T-helper 2 cell treated with Interferon-gamma antibody and Interleukin-4, amounts not matched to agents 5 μg/mL and 100 μg/mL, for 36 hours (primary cell): ENCODE measurements around the gene STING1.
"Not testable (repeated sequence)": the region's sequence is repeated elsewhere in the genome, so short reads cannot be mapped to it uniquely, and the experiment has no call there.

Experiments
- DNase-seq: peaks from one replicate; pipeline ENCODE4 v3.0.0; 2021; ENCODE audit warnings: low spot score
- H3K27ac Mint-ChIP-seq: one replicate; pipeline ENCODE4 v1.8.0; 2021; ENCODE audit warnings: mild to moderate bottlenecking, mixed read lengths
- H3K27me3 Mint-ChIP-seq: one replicate; pipeline ENCODE4 v1.8.0; 2021; ENCODE audit warnings: low read depth, mixed read lengths
- H3K36me3 Mint-ChIP-seq: one replicate; pipeline ENCODE4 v1.8.0; 2021; ENCODE audit warnings: low read depth, mixed read lengths
- H3K4me1 Mint-ChIP-seq: one replicate; pipeline ENCODE4 v1.8.0; 2021; ENCODE audit warnings: low read depth, mixed read lengths
- H3K4me3 Mint-ChIP-seq: one replicate; pipeline ENCODE4 v1.8.0; 2022; ENCODE audit warnings: mild to moderate bottlenecking, moderate library complexity, mixed read lengths
- H3K9me3 Mint-ChIP-seq: one replicate; pipeline ENCODE4 v1.8.0; 2021; ENCODE audit warnings: mixed read lengths

Gene STING1

DNA sequence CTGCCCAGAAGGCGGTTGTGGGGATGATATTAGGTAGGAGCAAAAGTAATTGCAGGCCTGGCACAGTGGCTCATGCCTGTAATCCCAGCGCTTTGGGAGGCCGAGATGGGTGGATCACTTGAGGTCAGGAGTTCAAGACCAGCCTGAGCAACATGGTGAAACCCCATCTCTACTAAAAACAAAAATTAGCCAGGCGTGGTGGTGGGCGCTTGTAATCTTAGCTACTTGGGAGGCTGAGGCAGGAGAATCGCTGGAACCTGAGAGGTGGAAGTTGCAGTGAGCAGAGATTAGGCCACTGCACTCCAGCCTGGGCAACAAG, 291 bp upstream of the STING1 start:
- not testable (repeated sequence) for DNase-seq, H3K27me3 Mint-ChIP-seq, H3K9me3 Mint-ChIP-seq
- H3K4me3 Mint-ChIP-seq, result peak overlapping the region; percentile 93
- H3K36me3 Mint-ChIP-seq, result peaks cover 28% of the 10 kb centered on the region
- peak overlapping the region; percentile 97 for H3K27ac Mint-ChIP-seq
- peaks cover 31% of the 10 kb centered on the region for H3K4me1 Mint-ChIP-seq

DNA sequence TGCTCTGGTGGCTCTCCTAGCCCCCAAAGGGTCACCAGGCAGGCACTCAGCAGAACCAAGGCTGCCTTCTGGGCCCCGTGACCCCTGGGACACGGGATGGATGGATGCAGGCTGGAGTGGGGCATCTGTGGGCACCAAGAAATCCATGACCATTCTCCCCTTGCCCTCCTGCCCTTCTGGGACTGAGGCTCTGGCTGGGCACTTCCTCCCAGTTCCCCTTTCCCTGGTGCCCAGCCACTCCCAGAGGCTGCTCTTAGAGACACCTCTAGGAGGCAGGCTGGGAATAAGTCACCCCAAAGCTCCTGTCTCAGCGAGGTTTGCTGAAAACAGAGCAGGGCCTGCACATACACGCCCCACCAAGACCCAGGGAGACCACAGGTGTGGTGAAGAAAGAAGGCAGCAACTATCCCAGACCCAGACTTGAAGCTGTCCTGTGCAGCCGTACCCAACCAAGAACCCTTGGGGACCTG, 943 bp downstream of the STING1 start:
- Mint-ChIP-seq H3K27me3 (no peaks in the 10 kb centered on the region), H3K4me3 (peak overlapping the region; percentile 93), H3K9me3 (no peaks in the 10 kb centered on the region), H3K36me3 (peaks cover 35% of the 10 kb centered on the region), H3K27ac (peak overlapping the region; percentile 97), H3K4me1 (peaks cover 39% of the 10 kb centered on the region)
- no peak for DNase-seq

DNA sequence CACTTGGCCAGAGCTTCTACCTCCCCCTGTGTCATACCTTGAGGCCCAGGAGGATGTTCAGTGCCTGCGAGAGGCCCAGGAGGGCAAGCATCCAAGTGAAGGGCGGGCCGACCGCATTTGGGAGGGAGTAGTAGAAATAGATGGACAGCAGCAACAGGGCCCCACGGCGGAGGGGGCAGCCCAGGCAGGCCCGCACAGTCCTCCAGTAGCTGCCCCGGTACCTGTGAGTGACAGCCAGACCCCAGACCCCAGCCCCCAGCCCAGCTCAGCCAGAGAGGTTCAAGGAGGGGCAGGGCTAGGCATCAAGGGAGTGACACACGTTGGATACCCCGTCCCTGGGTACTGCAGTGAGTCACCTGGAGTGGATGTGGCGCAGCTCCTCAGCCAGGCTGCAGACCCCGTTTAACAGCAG, 1.4 kb downstream of the STING1 start:
- peak overlapping the region; percentile 97 for H3K27ac Mint-ChIP-seq
- H3K4me3 Mint-ChIP-seq, result peak overlapping the region; percentile 93
- peaks cover 39% of the 10 kb centered on the region for H3K4me1 Mint-ChIP-seq

DNA sequence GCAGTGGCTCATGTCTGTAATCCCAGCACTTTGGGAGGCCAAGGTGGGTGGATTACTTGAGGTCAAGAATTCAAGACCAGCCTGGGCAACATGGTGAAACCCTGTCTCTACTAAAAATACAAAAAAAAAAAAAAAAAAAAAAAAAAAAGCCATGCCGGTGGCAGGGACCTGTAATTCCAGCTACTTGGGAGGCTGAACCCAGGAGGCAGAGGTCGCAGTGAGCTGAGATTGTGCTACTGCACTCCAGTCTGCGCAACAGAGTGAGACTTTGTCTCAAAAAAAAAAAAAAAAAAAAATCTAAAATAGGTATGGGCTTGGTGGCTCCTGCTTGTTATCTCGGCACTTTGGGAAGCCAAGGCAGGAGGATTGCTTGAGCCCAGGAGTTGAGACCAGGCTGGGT, 2.8 kb downstream of the STING1 start:
- not testable (repeated sequence) for H3K4me3 Mint-ChIP-seq, H3K27me3 Mint-ChIP-seq, H3K27ac Mint-ChIP-seq, H3K9me3 Mint-ChIP-seq, DNase-seq
- Mint-ChIP-seq H3K36me3 (peaks cover 50% of the 10 kb centered on the region), H3K4me1 (peaks cover 51% of the 10 kb centered on the region)

More for the DNA sequence above, 1.4 kb downstream of the STING1 start:
- Mint-ChIP-seq H3K36me3 (peaks cover 39% of the 10 kb centered on the region), H3K9me3 (no peaks in the 10 kb centered on the region), H3K27me3 (no peaks in the 10 kb centered on the region)
- DNase-seq, result no peak

DNA sequence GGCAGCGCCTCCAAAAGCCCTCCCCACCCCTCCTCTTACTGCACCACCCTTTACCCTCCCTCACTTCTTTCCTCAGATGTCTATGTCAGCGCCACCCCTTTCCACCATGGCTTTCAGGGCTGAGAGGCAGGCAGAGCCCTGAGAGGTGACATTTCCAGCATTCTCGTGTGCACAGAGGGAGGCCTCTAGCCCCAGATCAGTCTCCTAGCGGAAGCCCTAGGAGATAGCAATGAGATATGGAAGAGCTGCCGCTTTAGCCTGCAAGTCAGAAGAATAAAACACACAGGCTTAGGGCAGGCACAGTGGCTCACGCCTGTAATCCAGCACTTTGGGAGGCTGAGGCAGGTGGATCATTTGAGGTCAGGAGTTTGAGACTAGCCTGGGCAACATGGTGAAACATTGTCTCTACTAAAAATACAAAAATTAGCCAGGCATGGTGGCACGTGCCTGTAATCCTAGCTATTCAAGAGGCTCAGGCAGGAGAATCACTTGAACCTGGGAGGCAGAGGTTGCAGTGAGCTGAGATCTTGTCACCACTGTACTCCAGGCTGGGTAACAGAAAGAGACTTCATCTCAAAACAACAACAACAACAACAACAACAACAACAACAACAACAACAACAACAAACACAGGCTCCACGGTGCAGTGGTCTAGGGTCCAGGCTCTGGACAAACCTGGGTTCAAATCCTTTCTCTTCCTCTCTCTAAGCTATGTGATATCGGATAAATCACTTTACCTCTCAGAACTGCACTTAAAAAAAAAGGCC, 3.7 kb downstream of the STING1 start:
- H3K27me3 Mint-ChIP-seq, H3K9me3 Mint-ChIP-seq, DNase-seq: not testable (repeated sequence)
- H3K27ac Mint-ChIP-seq, result peak overlapping the region; percentile 72
- peak overlapping the region; percentile 56 for H3K4me3 Mint-ChIP-seq
- peaks cover 60% of the 10 kb centered on the region for H3K4me1 Mint-ChIP-seq
- peaks cover 57% of the 10 kb centered on the region for H3K36me3 Mint-ChIP-seq

DNA sequence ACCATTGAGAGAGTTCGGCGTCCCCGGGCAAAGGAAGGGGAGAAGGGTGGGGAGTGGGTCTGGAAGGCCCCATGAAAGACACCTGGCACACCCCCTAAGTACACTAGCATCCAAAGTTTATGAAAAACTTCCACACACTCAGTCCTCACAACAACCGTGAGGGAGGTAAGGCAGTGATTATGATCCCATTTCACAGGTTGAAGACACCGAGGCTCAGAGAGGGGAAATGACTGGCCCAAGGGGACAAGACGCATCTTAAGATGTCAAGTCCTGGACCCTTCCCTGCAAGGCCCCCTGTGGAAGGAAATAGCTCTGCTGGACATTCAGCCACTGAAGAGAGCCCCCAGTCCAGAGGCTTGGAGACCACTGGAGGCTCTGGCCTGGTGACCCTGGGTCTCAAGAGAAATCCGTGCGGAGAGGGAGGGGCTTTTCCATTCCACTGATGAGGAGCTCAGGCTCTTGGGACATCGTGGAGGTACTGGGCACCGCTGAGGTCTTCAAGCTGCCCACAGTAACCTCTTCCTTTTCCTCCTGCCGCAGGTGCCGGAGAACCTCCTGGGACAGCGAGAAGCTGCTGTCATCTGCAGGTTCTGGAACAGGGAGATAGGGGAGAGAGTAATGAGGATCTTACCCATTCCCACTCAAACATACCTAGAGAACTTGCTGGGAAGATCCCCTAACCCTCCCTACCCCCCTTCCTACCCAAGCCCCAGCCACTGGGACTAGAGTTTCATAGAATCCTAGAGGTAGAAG, 6.5 kb downstream of the STING1 start:
- DNase-seq, result no peak
- H3K27ac Mint-ChIP-seq, result peak overlapping the region; percentile 91
- peaks cover 57% of the 10 kb centered on the region for H3K36me3 Mint-ChIP-seq
- peak overlapping the region; percentile 82 for H3K4me3 Mint-ChIP-seq
- H3K9me3 Mint-ChIP-seq, result no peaks in the 10 kb centered on the region
- H3K27me3 Mint-ChIP-seq, result no peaks in the 10 kb centered on the region
- H3K4me1 Mint-ChIP-seq, result peaks cover 72% of the 10 kb centered on the region

DNA sequence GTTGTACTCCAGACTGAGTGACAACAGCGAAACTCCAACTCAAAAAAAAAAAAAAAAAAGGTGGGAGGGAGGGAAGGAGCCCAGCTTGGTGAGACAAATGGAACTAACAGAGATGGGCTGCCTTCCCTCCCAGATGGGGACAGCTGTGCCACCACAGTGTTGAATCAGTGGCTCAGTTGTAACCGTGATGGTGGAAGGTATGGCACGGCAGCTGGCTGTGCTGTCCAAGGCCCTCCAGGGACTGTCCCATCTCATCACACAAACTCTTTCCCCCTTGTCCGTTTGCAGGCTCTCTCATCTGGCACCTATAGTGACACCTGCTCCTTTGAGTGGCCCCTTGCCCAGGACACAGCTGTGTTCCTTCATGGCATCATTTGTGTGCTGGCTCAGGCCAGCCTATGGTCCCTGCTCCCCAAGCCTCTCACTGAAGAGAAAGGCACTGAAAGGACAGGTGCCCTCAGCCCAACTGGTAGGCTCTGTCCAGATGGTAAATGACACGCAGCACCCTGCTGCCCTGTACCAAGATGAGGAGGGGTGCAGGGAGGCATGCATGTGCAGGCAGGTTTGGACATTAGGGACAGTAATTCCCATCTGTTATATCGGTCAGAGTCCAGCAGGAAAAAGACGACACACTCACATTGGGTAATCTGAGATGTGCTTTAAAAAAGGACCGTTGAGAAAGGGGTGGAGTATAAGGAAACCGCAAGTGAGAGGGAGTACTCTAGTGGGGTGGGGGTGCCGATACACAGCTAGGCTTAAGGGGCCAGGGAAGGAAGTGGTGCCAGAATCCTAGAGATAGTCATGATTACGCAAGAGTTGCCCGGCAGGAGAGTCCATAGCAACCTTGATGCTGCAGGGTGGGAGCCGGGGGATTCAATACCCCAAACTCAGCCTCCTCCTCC, 7.4 kb downstream of the STING1 start:
- no peak for DNase-seq
- Mint-ChIP-seq H3K27ac (peak overlapping the region; percentile 91), H3K36me3 (peaks cover 48% of the 10 kb centered on the region), H3K4me3 (peak overlapping the region; percentile 82), H3K9me3 (no peaks in the 10 kb centered on the region), H3K27me3 (no peaks in the 10 kb centered on the region), H3K4me1 (peaks cover 73% of the 10 kb centered on the region)

DNA sequence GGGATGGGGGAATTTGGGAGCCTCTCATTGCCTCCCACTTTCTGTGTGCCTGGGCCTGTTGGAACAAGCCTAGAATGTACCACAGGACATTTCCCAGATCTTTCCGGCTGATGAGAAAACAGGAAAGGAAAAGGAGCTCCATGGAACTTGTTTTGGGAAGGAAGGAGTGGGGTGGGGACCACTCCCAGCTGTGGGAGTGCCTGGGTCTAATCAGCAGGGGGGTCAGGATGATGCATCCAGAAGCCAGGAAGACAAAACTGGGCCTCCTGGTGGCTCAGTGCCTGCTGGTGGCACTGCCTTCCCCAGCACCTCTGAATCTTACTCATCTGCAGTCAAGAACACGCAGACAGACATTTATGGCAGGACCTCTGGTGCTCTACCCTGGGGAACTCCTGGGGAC, 9.0 kb downstream of the STING1 start:
- Mint-ChIP-seq H3K36me3 (peaks cover 40% of the 10 kb centered on the region), H3K27me3 (no peaks in the 10 kb centered on the region), H3K4me1 (peaks cover 77% of the 10 kb centered on the region), H3K4me3 (peak overlapping the region; percentile 34), H3K9me3 (no peaks in the 10 kb centered on the region), H3K27ac (peak overlapping the region; percentile 74)
- no peak for DNase-seq

DNA sequence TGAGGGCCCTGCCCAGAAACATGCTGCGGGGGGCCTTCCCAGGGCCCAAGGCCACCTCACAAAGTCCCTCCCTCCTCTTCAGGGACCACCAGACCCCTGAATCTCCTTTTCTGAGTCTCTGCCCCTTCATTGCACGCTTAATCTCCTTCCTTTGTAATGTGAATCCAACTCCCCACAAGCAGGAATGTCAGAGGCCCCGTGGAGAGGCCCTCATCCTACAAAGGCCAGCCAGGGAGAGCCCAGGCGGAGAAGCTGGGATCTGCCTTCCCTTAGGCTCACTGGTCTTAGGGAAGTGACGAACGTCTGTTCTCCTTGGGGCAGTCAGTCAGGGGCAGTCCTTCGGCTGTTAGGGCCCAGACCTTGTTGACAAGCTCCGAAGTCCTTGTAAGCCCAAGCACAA, 9.5 kb downstream of the STING1 start:
- DNase-seq, result no peak
- H3K9me3 Mint-ChIP-seq, result no peaks in the 10 kb centered on the region
- H3K27ac Mint-ChIP-seq, result no peak overlapping the region
- H3K36me3 Mint-ChIP-seq, result peaks cover 35% of the 10 kb centered on the region
- no peak overlapping the region for H3K4me3 Mint-ChIP-seq
- H3K4me1 Mint-ChIP-seq, result peaks cover 77% of the 10 kb centered on the region
- no peaks in the 10 kb centered on the region for H3K27me3 Mint-ChIP-seq

DNA sequence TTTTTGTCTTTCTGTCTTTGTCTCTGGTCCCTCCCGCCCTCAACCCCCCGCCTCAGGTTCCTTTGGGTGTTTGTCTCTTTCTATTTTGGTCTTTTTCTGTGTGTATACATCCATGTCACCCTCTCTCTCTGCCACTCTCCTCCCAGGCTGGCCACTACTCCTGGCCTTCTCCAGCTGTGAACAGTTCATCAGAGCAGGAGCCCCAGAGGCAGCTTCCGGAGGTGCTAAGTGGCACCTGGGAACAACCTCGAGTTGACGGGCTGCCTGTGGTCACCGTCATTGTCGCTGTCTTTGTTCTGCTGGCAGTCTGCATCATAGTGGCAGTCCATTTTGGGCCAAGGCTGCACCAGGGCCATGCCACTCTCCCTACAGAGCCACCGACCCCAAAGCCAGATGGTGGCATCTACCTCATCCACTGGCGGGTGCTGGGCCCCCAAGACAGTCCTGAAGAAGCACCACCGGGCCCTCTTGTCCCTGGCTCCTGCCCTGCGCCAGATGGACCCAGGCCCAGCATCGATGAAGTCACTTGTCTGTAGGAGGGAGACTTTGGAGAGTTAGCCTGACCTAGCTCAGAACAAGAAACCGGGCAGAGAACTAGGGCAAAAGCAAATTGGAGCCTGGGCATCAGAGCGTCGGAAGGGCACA, 10.1 kb downstream of the STING1 start:
- Mint-ChIP-seq H3K4me1 (peaks cover 71% of the 10 kb centered on the region), H3K27me3 (no peaks in the 10 kb centered on the region), H3K4me3 (peak overlapping the region; percentile 77), H3K36me3 (peaks cover 29% of the 10 kb centered on the region), H3K27ac (peak overlapping the region; percentile 90), H3K9me3 (no peaks in the 10 kb centered on the region)
- no peak for DNase-seq

DNA sequence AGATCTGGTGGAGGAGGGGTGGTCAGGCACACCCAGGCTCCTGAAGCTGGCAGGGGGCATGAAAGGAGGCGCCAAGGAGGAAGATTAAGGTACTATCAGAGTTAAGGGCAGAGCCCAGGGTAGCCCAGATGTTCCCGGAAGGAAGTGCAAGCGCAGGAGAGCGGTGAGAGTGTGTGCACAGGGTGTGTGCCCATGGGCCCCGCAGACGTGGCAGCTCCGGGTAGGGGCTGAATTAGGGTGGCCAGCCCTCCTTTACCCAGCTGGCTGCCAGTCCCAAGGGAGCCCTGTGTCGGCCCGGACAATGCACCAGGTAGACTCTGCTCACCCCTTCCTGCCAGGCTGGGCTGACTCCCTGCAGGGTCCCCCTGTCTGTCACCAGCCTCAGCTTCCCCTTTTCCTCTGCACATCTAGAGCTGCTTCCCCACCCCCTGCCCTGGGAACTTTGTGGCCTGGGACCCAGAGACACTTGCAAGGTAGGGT, 11.7 kb downstream of the STING1 start, which contains the start of gene SMIM33:
SMIM33 (plus strand) TSS at position 184 of the 480 bp plus-strand sequence; CDS start at position 302, 118 bp downstream.
- H3K36me3 Mint-ChIP-seq, result peaks cover 19% of the 10 kb centered on the region
- H3K27ac Mint-ChIP-seq, result peak within 1 kb of the TSS; percentile 90
- H3K4me1 Mint-ChIP-seq, result peaks cover 65% of the 10 kb centered on the region

DNA sequence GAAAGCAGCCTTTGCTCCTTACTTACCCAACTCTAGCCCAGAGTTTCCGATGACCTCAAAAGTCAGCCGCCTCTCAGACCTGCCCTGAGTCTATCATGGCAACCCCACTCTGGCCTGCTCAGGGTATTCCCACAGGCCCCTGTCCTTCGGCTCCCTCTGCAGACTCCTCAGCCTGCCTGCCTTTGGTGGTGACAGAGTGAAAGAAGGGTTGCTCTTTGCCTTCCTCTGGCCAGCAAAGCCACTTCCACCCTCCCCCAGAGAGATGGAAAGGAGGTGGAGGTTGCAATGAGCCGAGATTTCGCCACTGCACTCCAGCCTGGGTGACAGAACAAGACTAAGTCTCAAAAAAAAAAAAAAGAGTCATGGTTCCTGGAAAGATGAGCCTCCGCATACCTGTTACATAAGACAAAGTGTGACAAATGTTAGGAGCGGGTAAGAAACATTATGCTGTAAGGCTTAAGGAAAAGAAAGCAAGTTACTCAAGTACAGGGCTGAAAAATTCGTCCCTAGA, 14.1 kb downstream of the STING1 start:
- peak overlapping the region; percentile 71 for H3K27ac Mint-ChIP-seq
- H3K9me3 Mint-ChIP-seq, result no peaks in the 10 kb centered on the region
- H3K27me3 Mint-ChIP-seq, result no peaks in the 10 kb centered on the region
- H3K36me3 Mint-ChIP-seq, result peaks cover under 1% of the 10 kb centered on the region
- H3K4me3 Mint-ChIP-seq, result peak overlapping the region; percentile 45
- DNase-seq, result no peak
- peaks cover 44% of the 10 kb centered on the region for H3K4me1 Mint-ChIP-seq

More for the DNA sequence above, 11.7 kb downstream of the STING1 start, which contains the start of gene SMIM33:
- Mint-ChIP-seq H3K4me3 (peak within 1 kb of the TSS; percentile 82), H3K27me3 (no peaks in the 10 kb centered on the region), H3K9me3 (no peaks in the 10 kb centered on the region)
- DNase-seq, result no peak
